Endodermal cell (in vitro differentiated cells): Measurements from ENCODE around the gene HEXB. TPM values are rescaled to one million over a fixed set of nuclear protein-coding genes. Genes with fewer than 3 reads are reported as not detected.
"Not testable (repeated sequence)": the region's sequence is repeated elsewhere in the genome, so short reads cannot be mapped to it uniquely, and the experiment has no call there.

Experiments
- DNase-seq: peaks from one replicate; pipeline ENCODE4 v3.0.0-alpha.2; 2017
- H3K27ac ChIP-seq: 2 replicates; pipeline ENCODE4 v1.5.1; 2013; ENCODE audit warnings: mild to moderate bottlenecking, low read depth, low read length, moderate library complexity
- H3K27me3 ChIP-seq: 2 replicates; pipeline ENCODE4 v1.6.1; 2013; ENCODE audit warnings: mild to moderate bottlenecking, low read length, moderate library complexity; ENCODE audit not compliant: insufficient read depth, control insufficient read depth, poor library complexity, severe bottlenecking
- H3K36me3 ChIP-seq: 2 replicates; pipeline ENCODE4 v1.7.0; 2013; ENCODE audit warnings: mild to moderate bottlenecking, low read length, moderate library complexity; ENCODE audit not compliant: control insufficient read depth, insufficient read depth
- H3K4me1 ChIP-seq: one replicate; pipeline ENCODE4 v1.7.0; 2013; ENCODE audit warnings: low read length; ENCODE audit not compliant: control insufficient read depth, insufficient read depth
- H3K4me3 ChIP-seq: 2 replicates; pipeline ENCODE4 v1.5.1; 2013; ENCODE audit warnings: mild to moderate bottlenecking, low read length, moderate library complexity
- H3K9ac ChIP-seq: 2 replicates; pipeline ENCODE4 v1.6.1; 2013; ENCODE audit warnings: mild to moderate bottlenecking, low read length, moderate library complexity; ENCODE audit not compliant: poor library complexity, severe bottlenecking; ENCODE audit errors: extremely low read depth
- H3K9me3 ChIP-seq: 2 replicates; pipeline ENCODE4 v1.6.1; 2013; ENCODE audit warnings: mild to moderate bottlenecking, low read length, moderate library complexity; ENCODE audit not compliant: control insufficient read depth
- H3K27ac Mint-ChIP-seq: 2 replicates; pipeline ENCODE4 v1.8.0; 2020; ENCODE audit warnings: mixed read lengths
- H3K27me3 Mint-ChIP-seq: 2 replicates; pipeline ENCODE4 v1.8.0; 2021; ENCODE audit warnings: mild to moderate bottlenecking, mixed read lengths; ENCODE audit not compliant: insufficient read depth
- H3K36me3 Mint-ChIP-seq: 2 replicates; pipeline ENCODE4 v1.8.0; 2020; ENCODE audit warnings: low read depth, mixed read lengths
- H3K4me1 Mint-ChIP-seq: 2 replicates; pipeline ENCODE4 v1.8.0; 2020; ENCODE audit warnings: mixed read lengths
- H3K4me3 Mint-ChIP-seq: 2 replicates; pipeline ENCODE4 v1.8.0; 2020; ENCODE audit warnings: mild to moderate bottlenecking, moderate library complexity, mixed read lengths
- H3K9me3 Mint-ChIP-seq: 2 replicates; pipeline ENCODE4 v1.8.0; 2020; ENCODE audit warnings: mild to moderate bottlenecking, mixed read lengths
- CTCF ChIP-seq: fragments of 200-600 bp; sonication (generic); conservative IDR thresholded peaks from 2 replicates; pipeline ENCODE4 v1.5.0; 2021; ENCODE audit warnings: antibody characterized with exemption, mild to moderate bottlenecking
- WGBS, 2 experiments: methylation state at CpG; one replicate each; pipeline versions ENCODE4 v1.1.5 to v1.1.7; 2013; ENCODE audit warnings: missing lambda C conversion rate in 2 of 2, mixed read lengths in 1 of 2; ENCODE audit not compliant: insufficient coverage in 1 of 2, insufficient read length in 1 of 2; 5-methylcytosine and 5-hydroxymethylcytosine counted together
- total RNA-seq, 2 donors: library from RNA; stranded (reverse); fragmentation: NEBNext Ultra II Directional in 1 of 2; extraction: Animal tissue kit (Norgen Biotek cat#: 25700) in 1 of 2; gene quantifications; 2 replicates in 1 of 2; 3 replicates in 1 of 2; pipeline ENCODE4 v1.2.1, GENCODE V29; 2021

Gene HEXB
- total RNA-seq, 2 donors from 2014 or later, result 68.4 to 112 TPM

- TF ChIP-seq CTCF, result peak; percentile 67
- no peaks in the 10 kb centered on the region for H3K27me3 Mint-ChIP-seq
- no peaks in the 10 kb centered on the region for H3K36me3 Mint-ChIP-seq
- peaks cover 5% of the 10 kb centered on the region for H3K4me1 Mint-ChIP-seq
- Histone ChIP-seq H3K36me3 (no peaks in the 10 kb centered on the region), H3K4me3 (no peak overlapping the region), H3K27ac (no peak overlapping the region), H3K9me3 (peaks cover 5% of the 10 kb centered on the region), H3K4me1 (no peaks in the 10 kb centered on the region), H3K27me3 (no peaks in the 10 kb centered on the region), H3K9ac (no peak overlapping the region)
- 87 to 90% methylated on average over 4 to 6 of the region's 6 CpGs for WGBS, 2 experiments
- no peak overlapping the region for H3K4me3 Mint-ChIP-seq
- H3K9me3 Mint-ChIP-seq, result no peaks in the 10 kb centered on the region
- no peak overlapping the region for H3K27ac Mint-ChIP-seq
- no peak for DNase-seq
Measured at GRCh38 chr5:74673011-74673790, 11.8 kb upstream of the HEXB start.

GRCh38 chr5:74676466-74676865, 8.6 kb upstream of the HEXB start:
- H3K27ac Mint-ChIP-seq, H3K4me3 Mint-ChIP-seq, DNase-seq, H3K4me3 ChIP-seq, H3K27me3 ChIP-seq, H3K27me3 Mint-ChIP-seq, H3K9me3 Mint-ChIP-seq, H3K36me3 ChIP-seq, H3K36me3 Mint-ChIP-seq, H3K9ac ChIP-seq, H3K4me1 Mint-ChIP-seq, H3K27ac ChIP-seq, H3K9me3 ChIP-seq, H3K4me1 ChIP-seq: not testable (repeated sequence)
- WGBS, 2 experiments, result 88 to 89% methylated on average over 3 to 5 of the region's 6 CpGs

- H3K4me3 ChIP-seq, H3K9me3 ChIP-seq, H3K9ac ChIP-seq, H3K27ac ChIP-seq, H3K4me3 Mint-ChIP-seq, H3K36me3 Mint-ChIP-seq, H3K4me1 ChIP-seq, H3K4me1 Mint-ChIP-seq, DNase-seq, H3K27me3 ChIP-seq, H3K27me3 Mint-ChIP-seq, H3K36me3 ChIP-seq, H3K9me3 Mint-ChIP-seq, H3K27ac Mint-ChIP-seq: not testable (repeated sequence)
- 60 to 97% methylated on average over 1 to 3 of the region's 3 CpGs for WGBS, 2 experiments
Measured at GRCh38 chr5:74678123-74678522, 6.9 kb upstream of the HEXB start.

GRCh38 chr5:74679300-74679699, 5.7 kb upstream of the HEXB start:
- H3K36me3 ChIP-seq, H3K9ac ChIP-seq, H3K9me3 Mint-ChIP-seq, H3K4me3 ChIP-seq, H3K27me3 ChIP-seq, DNase-seq, H3K4me1 ChIP-seq, H3K9me3 ChIP-seq, H3K36me3 Mint-ChIP-seq, H3K4me1 Mint-ChIP-seq, H3K27ac Mint-ChIP-seq, H3K4me3 Mint-ChIP-seq, H3K27me3 Mint-ChIP-seq, H3K27ac ChIP-seq: not testable (repeated sequence)
- WGBS, 2 experiments, result 89 to 94% methylated on average over 3 of the region's 3 CpGs
